Breast epithelium (tissue), 4 donors: ENCODE measurements around the gene DAPK1. TPM values are rescaled to one million over a fixed set of nuclear protein-coding genes. Genes with fewer than 3 reads are reported as not detected.

ENCODE experiments used
- DNase-seq, 2 donors: peaks; one replicate each; pipeline ENCODE4 v3.0.0-alpha.2; 2019; ENCODE audit warnings: low spot score in 2 of 2
- H3K27ac ChIP-seq, 2 donors: fragments of 200-600 bp; sonication (generic) in 1 of 2; one replicate each; pipeline ENCODE4 v1.5.1; 2016 to 2019; ENCODE audit warnings: mild to moderate bottlenecking in 1 of 2
- H3K27me3 ChIP-seq, 2 donors: fragments of 200-600 bp; sonication (generic) in 1 of 2; one replicate each; pipeline versions ENCODE4 v1.5.1 to v1.6.0; 2017 to 2019; ENCODE audit warnings: control low read depth in 1 of 2, mild to moderate bottlenecking in 1 of 2
- H3K36me3 ChIP-seq: fragments of 200-600 bp; one replicate; pipeline ENCODE4 v1.5.1; 2019
- H3K4me1 ChIP-seq, 2 donors: fragments of 200-600 bp; sonication (generic); one replicate each; pipeline ENCODE4 v1.5.1; 2016 to 2019; ENCODE audit warnings: control low read depth in 1 of 2
- H3K4me3 ChIP-seq, 3 donors: fragments of 200-600 bp; sonication (generic); 1 replicate in 2 of 3; 2 replicates in 1 of 3; pipeline ENCODE4 v1.5.1; 2016 to 2019; ENCODE audit warnings: mild to moderate bottlenecking in 3 of 3, moderate library complexity in 2 of 3
- H3K9me3 ChIP-seq, 2 donors: fragments of 200-600 bp; sonication (generic) in 1 of 2; one replicate each; pipeline ENCODE4 v1.5.1; 2016 to 2019; ENCODE audit warnings: control low read depth in 1 of 2
- CTCF ChIP-seq, 3 donors: fragments of 450-650 bp; IDR thresholded peaks; one replicate each; pipeline ENCODE4 v1.5.1; 2016 to 2017; ENCODE audit warnings: antibody characterized with exemption in 3 of 3, mild to moderate bottlenecking in 3 of 3, moderate library complexity in 3 of 3
- POLR2A ChIP-seq: fragments of 450-650 bp; IDR thresholded peaks from one replicate; pipeline ENCODE4 v1.6.1; 2016; ENCODE audit warnings: antibody characterized with exemption, mild to moderate bottlenecking, moderate library complexity
- POLR2AphosphoS5 ChIP-seq, 3 donors: sonication (generic); formaldehyde crosslinking; IDR thresholded peaks; one replicate each; pipeline ENCODE4 v1.6.1; 2017; ENCODE audit warnings: antibody characterized with exemption in 3 of 3
- intact Hi-C: fragments of 100-400 bp; cut with DNase I; formaldehyde crosslinking; loops from one replicate; pipeline ENCODE4 v1.15.1; 2023; ENCODE audit warnings: low total_unique reads
- total RNA-seq, 3 donors: library from RNA; depleted of rRNA; stranded (reverse); fragments of >200 nt; gene quantifications; one replicate each; pipeline ENCODE4 v1.1.0, GENCODE V29; 2016

DAPK1 gene
- total RNA-seq, 3 donors from 2014 or later, result 14.7 to 42.6 (median 34.5) TPM

DNA sequence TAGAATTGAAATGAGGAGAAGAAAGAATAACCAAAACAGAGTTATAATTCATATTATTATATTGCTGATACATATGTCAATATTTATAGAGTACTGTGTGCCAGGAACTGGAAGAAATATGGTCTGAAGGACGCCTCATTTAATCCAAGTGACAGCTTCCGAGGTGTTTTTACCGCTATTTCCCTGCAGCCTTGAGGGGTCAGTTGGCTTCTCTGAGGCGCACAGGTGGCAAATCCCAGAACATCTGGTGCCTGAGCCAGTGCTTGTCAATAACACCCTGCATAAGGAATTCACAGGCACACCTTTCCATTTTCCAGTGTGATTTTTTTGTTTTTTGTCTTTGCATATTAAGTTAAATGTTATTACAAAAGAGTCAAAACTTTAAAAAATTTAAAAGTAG lies 185.0 kb downstream of the DAPK1 start:
- intact Hi-C loops, result no loop called here
- no peak for DNase-seq
- H3K36me3 ChIP-seq, result no peaks in the 10 kb centered on the region

GRCh38 chr9:87683751-87684626 lies 186.3 kb downstream of the DAPK1 start:
- Histone ChIP-seq H3K27ac (no peak overlapping the region), H3K4me3 (no peak overlapping the region), H3K9me3 (no peaks in the 10 kb centered on the region), H3K4me1 (no peaks in the 10 kb centered on the region), H3K27me3 (no peaks in the 10 kb centered on the region), H3K36me3 (no peaks in the 10 kb centered on the region)
- intact Hi-C loops, result no loop called here
- TF ChIP-seq POLR2AphosphoS5 (IDR thresholded peaks at IDR 0.05) (no peak), POLR2A (no peak), CTCF (IDR thresholded peaks at IDR 0.05) (no peak)
- no peak for DNase-seq

More for the DNA sequence above, 185.0 kb downstream of the DAPK1 start:
- no peaks in the 10 kb centered on the region for H3K9me3 ChIP-seq
- no peak overlapping the region for H3K27ac ChIP-seq
- TF ChIP-seq POLR2AphosphoS5 (IDR thresholded peaks at IDR 0.05), result no peak
- no peak for TF ChIP-seq POLR2A
- no peak for TF ChIP-seq CTCF (IDR thresholded peaks at IDR 0.05)
- H3K4me1 ChIP-seq, result no peaks in the 10 kb centered on the region
- H3K27me3 ChIP-seq, result no peaks in the 10 kb centered on the region
- H3K4me3 ChIP-seq, result no peak overlapping the region

DNA sequence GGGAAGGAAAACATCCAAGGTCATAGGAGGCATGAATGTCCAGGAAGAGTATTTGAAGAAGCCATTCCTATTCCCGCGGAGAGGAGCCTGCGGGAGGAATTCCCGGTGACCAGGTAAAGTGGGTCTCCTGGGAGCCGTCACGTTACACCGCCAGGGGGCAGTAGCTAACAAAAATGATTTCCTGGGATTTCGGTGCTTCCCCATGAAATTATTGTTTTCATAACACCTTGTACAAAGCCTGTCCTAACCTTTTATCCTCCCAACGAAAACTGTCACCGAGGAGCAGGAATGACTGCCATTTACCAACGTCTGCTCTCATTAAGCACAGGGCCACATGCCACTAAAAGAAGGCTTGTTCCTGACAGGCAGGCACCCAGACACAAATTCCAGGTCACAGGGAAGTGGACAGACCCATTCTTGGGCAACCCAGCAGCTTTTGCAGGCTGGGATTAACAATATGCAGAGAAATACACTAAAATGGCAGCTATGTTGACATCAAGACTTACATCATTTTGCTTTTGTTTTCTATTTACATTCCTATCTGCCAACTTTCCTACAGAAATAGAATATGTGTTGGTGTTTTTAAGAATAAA lies 187.1 kb downstream of the DAPK1 start:
- Histone ChIP-seq H3K9me3 (peaks cover 0 to 3% of the 10 kb centered on the region in 2 donors), H3K27ac (peak overlapping the region in 1 of 2 donors; percentile 16), H3K36me3 (no peaks in the 10 kb centered on the region), H3K4me1 (no peaks in the 10 kb centered on the region), H3K27me3 (no peaks in the 10 kb centered on the region), H3K4me3 (no peak overlapping the region)
- no peak for DNase-seq
- TF ChIP-seq CTCF (IDR thresholded peaks at IDR 0.05) (peak; percentile 32 to 77 (median 61)), POLR2AphosphoS5 (IDR thresholded peaks at IDR 0.05) (no peak)
- intact Hi-C loops, result no loop called here

GRCh38 chr9:87685441-87685840 lies 187.8 kb downstream of the DAPK1 start:
- Histone ChIP-seq H3K9me3 (peaks cover 0 to 10% of the 10 kb centered on the region in 2 donors), H3K4me3 (no peak overlapping the region), H3K36me3 (no peaks in the 10 kb centered on the region), H3K27ac (no peak overlapping the region), H3K4me1 (no peaks in the 10 kb centered on the region), H3K27me3 (no peaks in the 10 kb centered on the region)
- intact Hi-C loops, result no loop called here
- DNase-seq, result no peak
- TF ChIP-seq POLR2AphosphoS5 (IDR thresholded peaks at IDR 0.05) (no peak), POLR2A (no peak), CTCF (IDR thresholded peaks at IDR 0.05) (no peak)

GRCh38 chr9:87685871-87686519 lies 188.3 kb downstream of the DAPK1 start:
- peak overlapping the region in 1 of 2 donors; percentile 4 for H3K27ac ChIP-seq
- intact Hi-C loops, result no loop called here

More at GRCh38 chr9:87685871-87686519, 188.3 kb downstream of the DAPK1 start:
- peaks cover 0 to 10% of the 10 kb centered on the region in 2 donors for H3K9me3 ChIP-seq
- H3K27me3 ChIP-seq, result no peaks in the 10 kb centered on the region
- H3K4me1 ChIP-seq, result no peaks in the 10 kb centered on the region
- DNase-seq, result no peak
- TF ChIP-seq POLR2A (no peak), CTCF (IDR thresholded peaks at IDR 0.05) (no peak), POLR2AphosphoS5 (IDR thresholded peaks at IDR 0.05) (no peak)
- H3K4me3 ChIP-seq, result no peak overlapping the region
- no peaks in the 10 kb centered on the region for H3K36me3 ChIP-seq
